Hippocampal formation (tissue), 2 donors: ENCODE data around the gene GNPNAT1.
"Not testable (repeated sequence)": the region's sequence is repeated elsewhere in the genome, so short reads cannot be mapped to it uniquely, and the experiment has no call there.

ENCODE experiments used
- DNase-seq, 2 donors: peaks; one replicate each; lab custom pipeline; 2025; lab: John Stamatoyannopoulos, UW

The GNPNAT1 gene

GRCh38 chr14:52729585-52729924, 61.9 kb downstream of the GNPNAT1 start:
- no peak for DNase-seq

GRCh38 chr14:52729035-52729434, 62.4 kb downstream of the GNPNAT1 start:
- not testable (repeated sequence) for DNase-seq

DNA sequence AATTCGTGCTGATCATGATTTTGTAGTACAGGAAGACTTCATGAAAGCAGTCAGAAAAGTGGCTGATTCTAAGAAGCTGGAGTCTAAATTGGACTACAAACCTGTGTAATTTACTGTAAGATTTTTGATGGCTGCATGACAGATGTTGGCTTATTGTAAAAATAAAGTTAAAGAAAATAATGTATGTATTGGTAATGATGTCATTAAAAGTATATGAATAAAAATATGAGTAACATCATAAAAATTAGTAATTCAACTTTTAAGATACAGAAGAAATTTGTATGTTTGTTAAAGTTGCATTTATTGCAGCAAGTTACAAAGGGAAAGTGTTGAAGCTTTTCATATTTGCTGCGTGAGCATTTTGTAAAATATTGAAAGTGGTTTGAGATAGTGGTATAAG, 63.9 kb downstream of the GNPNAT1 start:
- DNase-seq: not testable (repeated sequence)
